Natural killer cell (primary cell): ENCODE results near the gene JAZF1. TPM values are rescaled to one million over a fixed set of nuclear protein-coding genes. Genes with fewer than 3 reads are reported as not detected.

Source experiments
- ATAC-seq, 3 donors: fragments of 150-1000 bp in 2 of 3; fragments of 200-7000 bp in 1 of 3; cut with Tn5 transposase; 1 replicate in 1 of 3; 2 replicates in 2 of 3; pipeline ENCODE4 v1.10.0; 2021; ENCODE audit warnings: mild to moderate bottlenecking in 2 of 3, moderate library complexity in 2 of 3
- DNase-seq, 2 donors: peaks; one replicate each; pipeline versions ENCODE4 v3.0.0 to v3.0.0-alpha.2; 2013 to 2021; ENCODE audit warnings: mixed read lengths in 1 of 2
- H3K27ac ChIP-seq: one replicate; pipeline ENCODE4 v1.5.1; 2013; ENCODE audit warnings: mild to moderate bottlenecking, low read length
- H3K27me3 ChIP-seq: one replicate; pipeline ENCODE4 v1.6.1; 2013; ENCODE audit warnings: low read length; ENCODE audit not compliant: control insufficient read depth, insufficient read depth
- H3K36me3 ChIP-seq: one replicate; pipeline ENCODE4 v1.6.1; 2013; ENCODE audit warnings: low read length; ENCODE audit not compliant: control insufficient read depth, insufficient read depth
- H3K4me1 ChIP-seq: one replicate; pipeline ENCODE4 v1.6.1; 2013; ENCODE audit warnings: low read length; ENCODE audit not compliant: control insufficient read depth, insufficient read depth
- H3K4me3 ChIP-seq: one replicate; pipeline ENCODE4 v1.5.1; 2013; ENCODE audit warnings: low read length
- H3K9me3 ChIP-seq: one replicate; pipeline ENCODE4 v1.6.1; 2013; ENCODE audit warnings: low read length; ENCODE audit not compliant: control insufficient read depth, insufficient read depth
- H3K27ac Mint-ChIP-seq, 2 donors: one replicate each; pipeline ENCODE4 v1.8.0; 2022; ENCODE audit warnings: mild to moderate bottlenecking in 2 of 2, mixed read lengths in 2 of 2, moderate library complexity in 1 of 2
- H3K27me3 Mint-ChIP-seq, 2 donors: one replicate each; pipeline ENCODE4 v1.8.0; 2022; ENCODE audit warnings: low read depth in 2 of 2, mixed read lengths in 2 of 2
- H3K36me3 Mint-ChIP-seq: one replicate; pipeline ENCODE4 v1.8.0; 2022; ENCODE audit warnings: mixed read lengths
- H3K4me1 Mint-ChIP-seq, 2 donors: one replicate each; pipeline ENCODE4 v1.8.0; 2022; ENCODE audit warnings: mixed read lengths in 2 of 2
- H3K4me3 Mint-ChIP-seq: one replicate; pipeline ENCODE4 v1.8.0; 2022; ENCODE audit warnings: mild to moderate bottlenecking, moderate library complexity, mixed read lengths
- H3K9me3 Mint-ChIP-seq, 2 donors: one replicate each; pipeline ENCODE4 v1.8.0; 2022; ENCODE audit warnings: mixed read lengths in 2 of 2
- WGBS: methylation state at CpG from one replicate; pipeline ENCODE4 v1.1.7; 2013; ENCODE audit warnings: missing lambda C conversion rate; ENCODE audit not compliant: insufficient coverage; 5-methylcytosine and 5-hydroxymethylcytosine counted together
- intact Hi-C: fragments of 100-400 bp; cut with micrococcal nuclease; formaldehyde crosslinking; loops from one replicate; pipeline ENCODE4 v1.14.2; 2022
- total RNA-seq, 4 donors: library from RNA; stranded (reverse); fragments of 120-200 nt in 1 of 4; gene quantifications; one replicate each; pipeline versions ENCODE4 v1.2.3 to v1.2.4, GENCODE V29; 2013 to 2022
- TF ChIP-seq, protein P1 (sequence below): fragments of 200-600 bp; IDR thresholded peaks from one replicate; pipeline ENCODE4 v1.8.0; 2022; ENCODE audit warnings: antibody characterized with exemption

The JAZF1 gene
- total RNA-seq, 3 donors from 2014 or later (not counting 1 experiment from before 2014, with no cell fraction given): 82.5 to 89.7 (median 87.6) TPM

DNA sequence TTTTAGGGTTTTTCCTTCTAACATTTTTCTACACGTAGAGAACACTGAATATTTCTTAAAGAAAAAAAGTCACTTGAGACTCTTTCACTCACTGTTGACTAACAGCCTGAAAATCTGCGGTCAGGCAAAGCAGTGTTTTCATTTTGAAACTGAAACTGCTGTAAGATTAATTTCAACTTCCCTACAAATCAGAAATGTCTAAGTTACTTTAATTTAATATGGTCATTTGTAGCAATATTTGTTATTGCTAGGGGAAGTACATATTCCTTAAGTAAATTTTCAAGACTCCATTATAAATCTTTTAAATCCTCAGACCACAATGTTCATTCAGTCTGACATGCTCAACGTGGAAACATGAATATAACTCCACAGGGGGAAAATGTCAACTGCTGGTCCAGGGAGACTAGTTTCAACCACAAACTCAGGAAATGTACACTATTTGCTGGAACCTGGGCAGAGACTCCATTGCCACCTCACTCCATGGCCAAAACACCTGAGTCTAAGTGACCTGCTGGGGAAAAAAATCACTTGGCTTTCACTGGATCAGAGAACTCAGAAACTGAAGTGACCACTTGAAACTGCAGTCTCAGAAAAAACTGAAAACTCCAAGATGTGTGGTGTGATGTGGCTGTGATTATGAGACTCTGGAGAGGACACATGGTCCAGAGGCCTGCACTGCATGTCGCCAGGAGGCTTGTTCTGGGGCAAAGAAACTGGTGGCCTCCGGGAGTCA is 279.4 kb downstream of the JAZF1 start:
- DNase-seq: peak in 1 of 2 donors; percentile 60
- Histone ChIP-seq H3K27ac (peak overlapping the region; percentile 93), H3K4me1 (peaks cover 31% of the 10 kb centered on the region), H3K27me3 (no peaks in the 10 kb centered on the region), H3K4me3 (peak overlapping the region; percentile 20), H3K9me3 (no peaks in the 10 kb centered on the region), H3K36me3 (no peaks in the 10 kb centered on the region)
- intact Hi-C loops: loop anchor here (1.0 kb wide), 1 partner anchor 239 kb away; the partner anchor contains the start of gene HIBADH
- 20% methylated on average over 5 of the region's 5 CpGs for WGBS
- peak; percentile 57 to 80 (median 75) for ATAC-seq
- H3K4me3 Mint-ChIP-seq: peak overlapping the region; percentile 71
- peak overlapping the region; percentile 95 for H3K27ac Mint-ChIP-seq
- H3K4me1 Mint-ChIP-seq: peaks cover 50 to 61% of the 10 kb centered on the region in 2 donors
- TF ChIP-seq, protein P1, sequence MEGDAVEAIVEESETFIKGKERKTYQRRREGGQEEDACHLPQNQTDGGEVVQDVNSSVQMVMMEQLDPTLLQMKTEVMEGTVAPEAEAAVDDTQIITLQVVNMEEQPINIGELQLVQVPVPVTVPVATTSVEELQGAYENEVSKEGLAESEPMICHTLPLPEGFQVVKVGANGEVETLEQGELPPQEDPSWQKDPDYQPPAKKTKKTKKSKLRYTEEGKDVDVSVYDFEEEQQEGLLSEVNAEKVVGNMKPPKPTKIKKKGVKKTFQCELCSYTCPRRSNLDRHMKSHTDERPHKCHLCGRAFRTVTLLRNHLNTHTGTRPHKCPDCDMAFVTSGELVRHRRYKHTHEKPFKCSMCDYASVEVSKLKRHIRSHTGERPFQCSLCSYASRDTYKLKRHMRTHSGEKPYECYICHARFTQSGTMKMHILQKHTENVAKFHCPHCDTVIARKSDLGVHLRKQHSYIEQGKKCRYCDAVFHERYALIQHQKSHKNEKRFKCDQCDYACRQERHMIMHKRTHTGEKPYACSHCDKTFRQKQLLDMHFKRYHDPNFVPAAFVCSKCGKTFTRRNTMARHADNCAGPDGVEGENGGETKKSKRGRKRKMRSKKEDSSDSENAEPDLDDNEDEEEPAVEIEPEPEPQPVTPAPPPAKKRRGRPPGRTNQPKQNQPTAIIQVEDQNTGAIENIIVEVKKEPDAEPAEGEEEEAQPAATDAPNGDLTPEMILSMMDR: no peak
- no peaks in the 10 kb centered on the region for H3K36me3 Mint-ChIP-seq
- no peaks in the 10 kb centered on the region for H3K9me3 Mint-ChIP-seq
- H3K27me3 Mint-ChIP-seq: no peaks in the 10 kb centered on the region

DNA sequence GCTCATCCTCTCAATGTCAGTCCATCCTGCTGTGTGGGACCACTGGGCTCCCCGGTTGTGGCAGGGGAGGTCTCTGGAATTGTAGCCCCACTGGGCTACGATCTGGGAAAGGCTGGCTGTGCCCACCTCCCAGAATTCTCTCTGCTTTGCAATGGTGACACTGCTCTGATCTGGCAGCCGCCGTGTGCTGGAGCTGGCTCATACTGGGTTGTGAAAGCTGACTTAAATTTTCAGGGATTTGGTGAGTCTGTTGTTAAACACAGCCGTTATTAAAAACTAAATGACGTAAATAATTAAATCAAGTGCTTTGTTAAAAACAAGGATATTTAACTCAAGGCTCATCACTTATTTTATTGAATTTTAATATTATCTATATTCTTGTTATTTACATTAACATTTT is 280.6 kb downstream of the JAZF1 start:
- no peaks in the 10 kb centered on the region for H3K27me3 ChIP-seq
- peaks cover 60 to 71% of the 10 kb centered on the region in 2 donors for H3K4me1 Mint-ChIP-seq
- peak overlapping the region; percentile 75 for H3K4me3 Mint-ChIP-seq
- no peaks in the 10 kb centered on the region for H3K9me3 Mint-ChIP-seq
- intact Hi-C loops: no loop called here
- no peaks in the 10 kb centered on the region for H3K36me3 ChIP-seq
- H3K4me1 ChIP-seq: peaks cover 38% of the 10 kb centered on the region
- TF ChIP-seq, protein P1: no peak
- H3K9me3 ChIP-seq: no peaks in the 10 kb centered on the region
- peak overlapping the region; percentile 95 for H3K27ac Mint-ChIP-seq
- no peaks in the 10 kb centered on the region for H3K27me3 Mint-ChIP-seq
- peak overlapping the region; percentile 93 for H3K27ac ChIP-seq
- no peaks in the 10 kb centered on the region for H3K36me3 Mint-ChIP-seq
- no peak overlapping the region for H3K4me3 ChIP-seq
- ATAC-seq (no peak), DNase-seq (no peak)
- WGBS: 86% methylated on average over 5 of the region's 6 CpGs

DNA sequence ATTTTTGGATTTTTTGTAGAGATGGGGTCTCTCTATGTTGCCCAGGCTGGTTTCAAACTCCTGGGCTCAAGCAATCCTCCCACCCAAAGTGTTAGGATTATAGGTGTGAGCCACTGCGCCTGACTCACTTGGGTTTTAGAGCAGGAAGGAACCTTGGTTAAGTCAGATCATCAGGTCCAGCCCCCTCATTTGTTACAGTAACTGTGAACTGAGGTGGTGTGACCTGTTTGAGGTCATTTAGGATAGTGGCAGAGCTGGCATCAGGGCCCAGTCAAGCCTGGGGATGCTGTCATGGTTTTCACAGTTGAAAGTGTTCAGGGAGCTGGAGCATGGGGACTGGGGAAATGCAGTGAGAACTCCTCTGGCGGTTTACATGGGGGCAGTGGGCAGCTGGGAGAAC is 281.0 kb downstream of the JAZF1 start:
- H3K9me3 Mint-ChIP-seq: no peaks in the 10 kb centered on the region
- peak overlapping the region; percentile 75 for H3K4me3 Mint-ChIP-seq
- intact Hi-C loops: loop anchor here (10.0 kb wide), 1 partner anchor 305 kb away; no protein-coding TSS in a partner anchor
- ATAC-seq (peak; percentile 82 to 87 (median 85)), DNase-seq (peak; percentile 46 to 56)
- H3K27me3 ChIP-seq: no peaks in the 10 kb centered on the region
- H3K36me3 Mint-ChIP-seq: peaks cover under 1% of the 10 kb centered on the region
- H3K27ac Mint-ChIP-seq: peak overlapping the region; percentile 95
- H3K4me1 Mint-ChIP-seq: peaks cover 60 to 71% of the 10 kb centered on the region in 2 donors
- no peaks in the 10 kb centered on the region for H3K27me3 Mint-ChIP-seq
- H3K4me1 ChIP-seq: peaks cover 38% of the 10 kb centered on the region
- TF ChIP-seq, protein P1: no peak
- H3K9me3 ChIP-seq: no peaks in the 10 kb centered on the region
- no peak overlapping the region for H3K4me3 ChIP-seq
- H3K27ac ChIP-seq: peak overlapping the region; percentile 93
- peaks cover under 1% of the 10 kb centered on the region for H3K36me3 ChIP-seq
- 44% methylated on average over 2 of the region's 2 CpGs for WGBS
